ENCODE measurements around the gene MAD1L1. TPM values are rescaled to one million over a fixed set of nuclear protein-coding genes. Genes with fewer than 3 reads are reported as not detected.

MAD1L1 gene
- total RNA-seq, 1 donor from 2014 or later: 112 TPM

DNA sequence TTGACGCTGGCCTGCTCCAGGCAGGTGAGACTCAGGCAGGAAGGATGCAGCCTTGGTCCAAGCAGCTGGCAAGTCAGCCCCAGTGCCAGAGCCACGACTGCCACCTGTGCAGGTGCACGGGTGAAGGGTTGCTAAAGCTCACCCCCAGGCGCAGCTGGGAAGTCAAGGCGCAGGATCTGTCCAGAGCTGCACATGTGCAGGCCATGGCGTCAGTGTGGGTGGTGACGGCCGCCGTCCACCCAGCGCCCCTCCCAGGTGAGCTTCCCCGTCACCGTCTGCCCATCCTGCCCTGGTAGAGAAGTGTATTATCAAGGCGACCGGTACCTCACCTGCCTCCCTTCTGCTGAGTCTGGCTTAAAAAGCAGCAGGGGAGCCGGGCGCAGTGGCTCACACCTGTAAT lies 110.1 kb downstream of the MAD1L1 start:
- intact Hi-C loops (cut with micrococcal nuclease): no loop called here

DNA sequence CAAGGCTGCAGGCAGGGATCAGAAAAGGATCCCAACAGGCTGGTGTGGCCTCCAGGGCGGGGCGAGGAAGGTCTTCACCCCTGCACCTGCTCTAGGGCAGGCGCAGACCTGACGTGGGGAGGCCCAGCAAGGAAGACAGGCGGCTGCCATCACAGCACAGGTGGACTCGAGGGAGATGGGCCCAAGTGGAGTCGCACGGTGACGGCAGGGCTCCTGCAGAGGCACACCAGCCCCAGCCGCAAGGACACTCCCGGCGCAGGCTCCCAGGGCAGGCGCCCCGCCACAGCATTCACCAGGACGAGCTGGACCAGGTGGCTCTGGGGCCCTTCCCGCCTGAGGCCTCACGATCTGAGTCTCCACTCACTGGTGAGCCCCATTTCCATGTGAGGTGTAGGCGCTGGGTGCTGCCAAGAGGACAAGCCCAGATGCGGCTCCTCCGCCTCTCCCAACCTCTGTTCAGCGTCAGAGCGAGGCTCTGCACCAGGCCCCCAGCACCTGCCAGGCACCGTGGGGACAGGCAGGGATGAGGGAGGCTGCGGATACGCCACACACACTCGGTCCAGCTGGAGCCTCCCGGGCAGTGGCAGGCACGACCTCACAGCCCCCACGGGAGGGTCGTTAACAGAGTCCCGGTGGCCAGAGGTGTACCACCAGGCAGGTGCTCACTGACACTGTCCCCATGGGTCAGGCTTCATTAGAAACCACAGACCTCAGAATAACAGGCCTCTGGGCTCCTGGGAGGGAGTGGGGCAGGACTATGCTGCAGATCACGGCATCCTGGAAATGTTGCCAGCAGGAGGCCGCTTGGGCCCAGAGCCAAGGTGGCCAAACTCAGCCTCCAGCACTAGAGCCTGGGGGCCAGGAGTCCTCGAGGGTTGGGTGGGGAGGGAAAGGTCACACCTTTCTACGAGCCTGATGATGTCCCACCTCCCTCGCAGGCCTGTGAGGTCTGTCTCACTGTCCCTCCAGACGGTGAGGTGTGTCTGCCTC lies 111.6 kb downstream of the MAD1L1 start:
- intact Hi-C loops (cut with micrococcal nuclease): loop anchor here (2.0 kb wide), 1 partner anchor 16 kb away; no protein-coding TSS in a partner anchor

DNA sequence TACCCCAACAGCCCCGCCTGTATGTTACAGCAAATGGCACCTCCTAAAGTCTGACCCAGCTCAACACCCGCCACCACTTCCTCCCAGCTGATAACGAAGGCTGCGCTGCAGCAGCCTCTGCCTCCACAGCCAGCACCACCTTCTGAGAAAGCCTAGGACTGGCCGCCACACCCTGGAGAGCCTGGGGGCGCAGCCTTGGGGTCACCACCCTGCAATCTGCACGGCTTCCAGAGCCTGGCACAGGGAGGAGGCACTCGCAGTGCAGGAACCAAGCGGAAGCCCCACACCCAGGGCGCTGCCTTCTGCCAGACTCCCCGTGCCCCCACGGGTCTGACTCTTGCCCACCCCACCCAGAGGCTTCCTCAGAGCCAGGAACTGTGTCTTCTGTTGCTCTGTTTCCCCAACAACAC lies 112.5 kb downstream of the MAD1L1 start:
- intact Hi-C loops (cut with micrococcal nuclease): loop anchor here (2.0 kb wide), 1 partner anchor 15 kb away; no protein-coding TSS in a partner anchor

DNA sequence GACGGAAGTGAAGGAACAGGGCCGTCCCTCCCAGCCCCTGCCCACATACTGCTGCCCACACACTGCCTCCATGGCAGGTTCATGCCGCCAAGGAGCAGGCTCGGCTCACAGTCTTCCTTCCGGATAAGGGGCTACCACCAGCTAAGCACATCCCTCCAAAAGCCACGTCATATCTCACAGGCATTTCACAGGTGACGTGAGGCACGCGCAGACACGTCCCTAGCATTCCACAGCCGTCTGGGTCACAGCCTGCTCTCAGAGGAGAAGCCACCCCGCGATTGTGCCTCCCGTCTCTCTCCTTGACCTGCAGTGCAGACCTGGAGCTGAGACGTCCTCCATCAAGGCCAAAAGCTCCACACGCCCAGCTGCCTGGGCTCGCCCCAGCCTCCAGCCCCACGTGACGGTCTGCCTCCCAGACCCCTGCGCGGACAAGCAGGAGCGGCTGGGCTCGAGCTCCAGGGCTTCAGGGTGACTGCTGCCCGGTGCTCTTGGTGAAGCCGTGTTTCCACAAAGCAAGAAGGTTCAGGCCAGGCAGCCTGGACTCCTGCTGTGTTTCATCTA lies 114.0 kb downstream of the MAD1L1 start:
- intact Hi-C loops (cut with micrococcal nuclease): no loop called here

DNA sequence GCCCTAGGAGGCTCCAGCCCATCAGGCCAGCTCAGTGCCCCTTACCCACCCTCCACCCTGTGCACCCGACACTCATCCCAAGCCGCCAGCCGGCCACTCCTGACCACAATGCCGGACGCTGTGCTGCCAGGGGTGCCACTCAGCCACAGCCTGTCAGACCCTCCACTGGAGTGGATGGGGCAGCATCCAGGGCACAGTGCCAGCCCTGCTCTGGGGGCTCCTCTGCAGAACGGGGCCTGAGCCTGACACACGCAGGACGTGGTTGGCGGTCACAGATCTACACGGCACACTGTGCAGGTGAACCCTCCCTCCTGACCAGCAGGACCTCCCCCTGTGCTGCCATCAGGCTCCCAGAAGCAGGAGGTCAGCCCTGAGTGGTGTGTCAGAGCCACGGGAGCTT lies 114.7 kb downstream of the MAD1L1 start:
- intact Hi-C loops (cut with micrococcal nuclease): no loop called here

DNA sequence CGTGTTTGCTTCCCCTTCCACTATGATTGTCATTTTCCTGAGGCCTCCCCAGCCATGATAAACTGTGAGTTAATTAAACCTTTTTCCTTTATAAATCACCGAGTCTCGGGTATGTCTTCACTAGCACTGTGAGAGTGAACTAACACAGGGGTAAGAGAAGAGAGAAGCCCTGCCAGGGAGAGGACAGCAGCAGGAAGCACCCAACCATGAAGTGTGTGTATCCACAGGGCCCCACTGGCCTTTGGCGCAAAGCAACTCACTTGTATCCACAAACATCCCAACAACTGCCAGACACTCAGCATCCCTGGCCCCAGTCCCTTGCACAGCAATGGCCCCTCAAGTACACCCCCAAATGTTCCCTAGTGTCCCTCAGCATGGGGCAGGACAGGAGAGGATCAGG lies 115.1 kb downstream of the MAD1L1 start:
- intact Hi-C loops (cut with micrococcal nuclease): no loop called here

DNA sequence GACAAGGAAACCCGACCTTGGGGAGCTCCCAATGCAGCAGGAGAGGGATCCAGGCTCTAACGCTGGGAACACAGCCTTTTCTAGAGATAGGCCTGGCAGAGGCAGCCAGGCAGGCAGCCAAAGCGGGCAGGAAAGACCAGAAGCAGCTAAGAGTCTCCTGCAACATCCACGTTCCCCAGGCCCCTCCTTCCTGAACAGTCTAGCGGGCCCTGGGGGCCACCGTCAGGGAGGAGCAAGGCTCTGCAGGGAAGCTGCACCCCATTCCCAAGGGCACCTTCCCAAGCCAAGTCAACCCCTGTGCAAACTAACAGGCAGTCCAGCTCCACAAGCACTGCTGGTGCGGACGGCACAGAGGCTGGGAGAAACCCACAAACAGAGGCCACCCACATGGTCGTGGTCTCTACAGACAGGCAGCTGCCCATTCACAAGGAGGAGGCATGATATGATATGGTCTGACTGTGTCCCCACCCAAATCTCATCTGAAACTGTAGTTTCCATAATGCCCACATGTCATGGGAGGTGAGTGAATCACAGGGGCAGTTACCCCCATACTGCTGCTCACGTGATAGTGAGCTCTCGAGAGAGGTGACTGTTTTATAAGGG lies 115.7 kb downstream of the MAD1L1 start:
- intact Hi-C loops (cut with micrococcal nuclease): no loop called here

DNA sequence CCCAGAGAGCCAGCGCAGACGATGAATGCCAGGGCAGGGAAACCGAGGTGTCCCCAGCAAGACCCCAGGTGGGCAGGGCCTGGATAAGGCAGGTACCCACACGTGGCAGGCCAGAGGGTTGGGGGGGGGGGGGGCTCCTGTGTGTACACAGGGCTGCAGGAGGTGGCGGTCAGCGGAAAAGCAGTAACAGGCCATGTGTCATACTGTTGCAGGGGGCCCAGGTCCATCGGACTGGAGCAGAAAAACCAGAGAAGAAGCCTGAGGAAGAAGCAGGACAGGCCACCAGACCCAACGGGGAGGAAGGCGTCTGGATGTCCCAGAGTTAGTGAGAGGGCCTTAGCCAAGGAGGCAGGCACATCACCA lies 116.3 kb downstream of the MAD1L1 start:
- intact Hi-C loops (cut with micrococcal nuclease): no loop called here

DNA sequence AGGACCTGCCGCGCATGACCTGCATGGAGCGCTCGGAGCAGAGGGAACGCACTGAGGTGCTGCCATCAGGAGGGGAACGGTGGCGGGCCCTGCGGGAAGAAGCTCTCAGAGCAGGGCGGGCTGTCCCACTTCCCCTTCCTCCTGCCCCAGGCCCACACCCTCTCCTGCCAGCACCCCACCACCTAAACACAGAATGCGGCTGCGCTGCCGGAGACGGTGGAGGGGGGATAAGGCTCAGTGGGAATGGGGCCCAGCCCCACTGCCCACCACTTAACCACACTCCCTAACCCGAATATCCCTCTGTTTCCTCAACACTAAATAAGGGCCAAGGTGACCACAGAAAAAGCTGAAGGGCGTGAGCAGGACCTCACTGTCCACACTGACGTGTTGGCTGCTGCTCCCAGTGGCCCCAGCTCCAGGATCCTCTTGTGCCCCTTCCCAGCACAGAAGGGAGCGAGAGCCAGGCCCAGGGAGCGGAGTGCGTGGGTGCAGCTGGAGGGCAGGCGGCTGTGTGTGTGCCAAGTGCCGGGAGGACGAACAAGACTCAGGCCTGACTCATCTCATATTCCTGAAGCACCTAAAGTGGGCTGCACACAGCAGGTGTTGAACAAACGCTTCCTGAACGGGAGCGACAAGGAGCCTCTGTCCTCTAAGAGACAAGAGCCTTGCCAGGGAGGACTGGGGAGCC lies 116.8 kb downstream of the MAD1L1 start:
- intact Hi-C loops (cut with micrococcal nuclease): no loop called here

DNA sequence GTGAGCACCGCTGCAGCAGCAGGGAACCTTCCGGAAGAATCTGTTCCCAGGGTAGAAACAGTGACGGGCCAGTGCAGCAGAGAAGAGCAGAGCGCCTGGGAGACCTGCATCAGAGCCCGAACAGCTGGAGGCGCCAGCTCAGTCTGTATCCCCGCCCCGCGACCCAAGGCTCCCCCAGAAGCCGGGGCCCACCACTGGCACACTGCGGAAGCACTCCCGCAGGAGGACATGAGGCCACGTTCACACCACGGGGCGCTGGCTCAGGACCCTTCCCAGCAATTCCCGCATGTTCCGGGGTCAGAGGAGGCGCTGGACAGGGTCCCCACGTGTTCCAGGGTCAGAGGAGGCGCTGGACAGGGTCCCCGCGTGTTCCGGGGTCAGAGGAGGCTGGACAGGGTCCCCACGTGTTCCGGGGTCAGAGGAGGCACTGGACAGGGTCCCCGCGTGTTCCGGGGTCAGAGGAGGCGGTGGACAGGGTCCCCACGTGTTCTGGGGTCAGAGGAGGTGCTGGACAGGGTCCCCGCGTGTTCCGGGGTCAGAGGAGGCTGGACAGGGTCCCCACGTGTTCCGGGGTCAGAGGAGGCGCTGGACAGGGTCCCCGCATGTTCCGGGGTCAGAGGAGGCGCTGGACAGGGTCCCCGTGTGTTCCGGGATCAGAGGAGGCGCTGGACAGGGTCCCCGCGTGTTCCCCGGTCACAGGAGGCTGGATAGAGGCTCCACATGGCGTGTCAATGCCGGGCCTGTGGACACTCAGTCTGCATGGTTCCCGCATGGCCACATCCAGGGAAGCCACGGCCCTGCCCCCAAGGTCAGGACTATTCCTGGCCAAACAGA lies 117.6 kb downstream of the MAD1L1 start:
- intact Hi-C loops (cut with micrococcal nuclease): loop anchor here (5.0 kb wide), 1 partner anchor 173 kb away; no protein-coding TSS in a partner anchor

DNA sequence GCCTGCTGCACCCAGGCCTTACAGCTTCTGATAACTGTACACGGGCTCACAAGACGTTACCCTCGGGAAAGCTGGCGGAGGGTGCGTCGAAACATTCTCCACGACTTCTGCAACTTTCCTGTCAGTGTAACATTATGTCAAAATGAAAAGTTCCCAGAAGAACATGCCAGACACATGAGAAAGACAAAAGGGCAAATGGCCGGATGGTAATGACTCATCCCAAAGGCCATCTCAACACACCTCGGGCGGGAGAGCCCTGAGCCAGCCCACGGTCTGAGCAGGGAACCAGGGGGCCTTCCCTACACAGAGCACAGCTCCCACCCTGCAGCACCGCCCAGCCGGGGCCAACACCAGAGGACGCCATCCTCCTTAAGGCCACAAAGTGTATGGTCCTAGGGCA lies 118.7 kb downstream of the MAD1L1 start:
- intact Hi-C loops (cut with micrococcal nuclease): loop anchor here (5.0 kb wide), 1 partner anchor 172 kb away; no protein-coding TSS in a partner anchor

DNA sequence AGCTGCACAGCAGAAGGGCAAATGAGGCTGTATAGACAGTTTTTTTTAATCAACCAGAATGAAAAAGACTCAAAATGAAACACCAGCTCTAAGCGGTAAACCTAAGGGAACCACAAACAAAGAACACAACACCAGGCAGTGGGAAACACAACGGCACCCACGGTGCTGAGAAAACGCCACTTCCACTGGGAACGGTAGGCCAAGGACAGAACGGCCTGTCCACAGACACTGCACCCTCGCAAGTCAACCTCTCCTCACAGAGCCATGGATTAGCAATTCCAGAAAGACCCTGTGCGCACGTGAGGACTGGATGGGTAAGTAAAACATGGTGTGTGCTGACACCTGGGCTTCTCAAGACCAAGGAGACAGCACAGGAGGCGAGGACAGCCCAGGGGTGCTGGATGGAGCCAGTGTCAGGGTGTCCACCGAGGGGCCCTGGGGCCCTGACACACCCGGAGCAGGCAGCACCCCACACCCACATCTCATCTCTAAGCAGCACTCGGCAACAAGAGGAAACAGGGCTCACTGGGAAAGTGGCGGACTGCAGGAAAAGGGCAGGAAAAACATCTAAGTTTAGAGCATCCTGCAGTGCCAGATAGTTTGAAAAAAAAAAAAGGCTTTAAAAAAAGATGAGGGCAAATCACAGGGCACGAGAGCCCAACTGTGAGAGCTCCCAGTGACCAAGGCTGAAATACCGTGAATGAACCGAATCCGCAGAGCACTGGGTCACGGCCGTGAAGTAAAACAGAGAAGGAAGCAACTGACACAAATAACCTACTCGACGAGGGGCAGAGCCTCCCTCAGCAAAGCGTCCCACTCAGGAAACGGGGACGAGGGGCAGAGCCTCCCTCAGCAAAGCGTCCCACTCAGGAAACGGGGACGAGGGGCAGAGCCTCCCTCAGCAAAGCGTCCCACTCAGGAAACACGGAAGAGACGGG lies 120.2 kb downstream of the MAD1L1 start:
- intact Hi-C loops (cut with micrococcal nuclease): loop anchor here (5.0 kb wide), 1 partner anchor 170 kb away; no protein-coding TSS in a partner anchor

DNA sequence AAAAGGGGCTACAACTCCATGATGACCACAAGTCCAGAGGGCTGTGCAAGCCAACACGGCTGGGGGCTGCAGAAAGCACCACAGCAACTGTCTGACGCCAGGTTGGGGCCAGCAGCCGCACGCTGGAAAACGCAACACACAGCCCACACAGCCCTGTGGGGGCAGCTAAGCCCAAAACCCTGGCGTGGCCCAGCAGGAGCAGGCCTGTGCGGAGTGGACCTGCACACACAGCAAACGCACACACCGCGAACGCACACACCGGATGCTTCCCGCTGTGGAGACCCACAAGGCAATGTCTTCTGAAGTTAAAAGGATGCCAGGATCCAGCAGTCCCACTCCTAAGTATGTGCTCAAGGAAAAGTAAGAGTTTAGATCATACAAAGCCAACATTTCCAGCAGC lies 121.2 kb downstream of the MAD1L1 start:
- intact Hi-C loops (cut with micrococcal nuclease): loop anchor here (5.0 kb wide), 1 partner anchor 169 kb away; no protein-coding TSS in a partner anchor

DNA sequence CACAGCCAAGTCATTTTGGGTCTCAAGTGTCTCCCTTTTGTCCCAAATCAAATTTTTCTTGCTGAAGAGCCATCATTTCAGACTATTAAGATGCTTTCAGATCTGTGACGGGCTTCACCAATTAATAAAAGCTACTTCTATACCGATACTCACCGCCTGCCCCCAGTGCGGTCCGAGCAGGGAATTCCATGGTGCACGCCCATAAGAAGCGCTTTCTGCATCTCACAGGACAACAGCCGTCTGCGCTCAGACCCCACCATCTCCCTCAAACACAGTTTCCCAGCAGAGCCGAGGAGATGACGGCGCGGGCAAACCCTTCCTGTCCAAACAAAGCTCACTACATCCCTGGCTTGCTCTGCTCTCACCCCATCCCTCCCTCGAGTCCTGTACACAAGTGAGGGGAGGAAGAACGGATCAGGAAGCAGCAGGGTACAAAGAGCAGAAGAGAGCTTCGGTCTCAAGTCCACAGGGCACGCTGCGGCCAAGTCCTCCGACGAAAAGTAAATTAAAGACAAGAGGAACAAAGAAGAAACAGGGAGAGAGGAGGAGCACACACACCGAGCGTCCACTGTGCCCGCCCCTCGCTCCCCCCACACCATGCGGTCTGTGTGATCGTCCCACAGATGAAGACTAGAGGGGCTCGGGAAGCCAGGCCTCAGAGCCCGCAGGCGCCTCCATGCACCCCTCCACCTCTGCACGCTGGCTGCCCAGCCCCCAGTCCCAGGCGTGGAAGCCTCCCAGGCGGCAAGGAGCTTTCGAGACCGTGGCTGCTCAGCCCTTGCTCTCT lies 121.9 kb downstream of the MAD1L1 start:
- intact Hi-C loops (cut with micrococcal nuclease): loop anchor here (5.0 kb wide), 1 partner anchor 169 kb away; no protein-coding TSS in a partner anchor

DNA sequence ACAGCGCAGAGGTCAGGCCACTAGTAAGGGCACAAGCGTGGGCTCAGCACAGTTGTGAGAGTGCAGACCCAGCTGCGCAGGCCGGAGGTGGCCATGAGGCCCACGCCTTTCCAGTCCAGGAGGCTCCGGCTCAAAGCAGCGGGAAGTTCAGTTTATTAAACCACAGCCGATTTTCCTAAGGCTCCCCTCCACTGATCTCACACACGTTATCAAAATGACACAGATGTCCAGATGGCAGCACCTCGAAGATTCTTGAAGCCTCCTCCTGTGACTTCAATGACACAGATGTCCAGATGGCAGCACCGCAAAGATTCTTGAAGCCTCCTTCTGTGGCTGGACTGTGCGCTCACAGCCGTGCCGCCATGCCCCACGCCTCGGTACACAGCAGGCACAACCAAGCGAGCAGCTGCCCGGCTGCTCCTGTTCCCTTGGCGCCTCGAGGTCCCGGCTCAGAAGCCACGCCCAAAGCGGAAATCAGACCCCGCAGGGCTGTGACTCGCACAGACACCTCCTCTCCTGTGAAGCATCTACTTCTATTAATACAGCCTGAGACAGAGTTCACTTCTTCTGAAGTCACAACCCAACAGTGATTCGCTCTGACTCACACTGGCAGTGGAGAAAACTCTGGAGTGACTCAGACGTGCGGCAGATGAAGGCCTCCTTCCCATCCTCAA lies 122.7 kb downstream of the MAD1L1 start:
- intact Hi-C loops (cut with micrococcal nuclease): loop anchor here (5.0 to 10.0 kb wide), 2 partner anchors 168 to 185 kb away; no protein-coding TSS in a partner anchor

DNA sequence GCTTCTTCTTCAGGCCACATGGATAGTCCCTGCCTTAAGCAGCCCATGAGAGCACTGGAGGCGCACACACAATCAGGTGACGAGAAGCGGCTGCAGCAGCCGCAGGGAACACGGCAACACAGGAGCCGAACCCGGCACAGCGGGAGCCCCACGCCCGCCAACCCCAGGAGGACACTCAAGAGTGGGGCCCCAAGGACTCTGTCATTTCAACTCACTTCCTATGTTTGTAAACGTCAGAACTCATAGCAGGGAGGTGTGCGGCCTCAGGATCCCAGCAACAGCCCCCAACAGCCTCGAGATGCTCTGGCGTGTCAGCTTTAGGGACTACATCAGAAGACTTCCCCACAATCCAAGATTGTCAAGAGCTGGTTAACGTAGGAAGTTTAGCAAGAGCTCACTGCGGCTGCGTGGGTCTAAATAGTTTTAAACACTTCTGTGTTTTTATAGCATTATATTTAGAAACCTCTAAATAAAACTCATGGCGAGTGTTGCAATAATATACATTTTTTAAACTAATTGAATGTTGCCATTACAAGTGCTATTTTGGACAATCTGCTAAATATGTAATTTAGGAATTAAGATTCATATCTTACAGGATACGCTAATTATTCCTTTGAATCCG lies 123.4 kb downstream of the MAD1L1 start:
- intact Hi-C loops (cut with micrococcal nuclease): loop anchor here (10.0 kb wide), 1 partner anchor 185 kb away; no protein-coding TSS in a partner anchor

All from T-helper 1 cell treated with Interleukin-12 subunit alpha and Interleukin-12 subunit beta and Interleukin-4 antibody, amounts not matched to agents 30 ng/mL and 1 ng/mL, for 36 hours (primary cell).